Measurements from ENCODE around the gene CAMK1D. TPM values are rescaled to one million over a fixed set of nuclear protein-coding genes. Genes with fewer than 3 reads are reported as not detected.

Gene CAMK1D
- polyA plus RNA-seq, 1 donor (not counting 4 experiments of a cell fraction or from before 2014, with no cell fraction given), result 0.76 TPM

DNA sequence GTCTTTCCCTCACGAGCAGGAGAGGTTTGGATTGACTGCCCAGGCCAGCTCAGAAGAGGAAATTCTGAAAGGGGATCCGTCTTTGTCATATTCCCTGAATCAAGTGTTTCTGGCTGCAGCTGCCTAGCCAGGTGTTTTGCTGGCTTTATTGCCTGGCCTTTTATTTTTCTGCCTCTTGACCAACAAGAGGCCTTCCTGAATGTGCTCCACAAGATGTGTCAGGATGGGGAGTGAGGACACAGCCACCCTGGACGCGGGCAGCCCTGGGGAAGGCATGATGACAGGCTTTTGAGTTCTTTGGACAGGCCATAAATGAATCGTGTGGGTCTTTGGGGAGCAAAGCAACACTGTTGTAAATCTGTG, 163.6 kb downstream of the CAMK1D start:
- DNase-seq (ENCODE audit: low read depth, low spot score) (no peak), FAIRE-seq (no peak)
- Histone ChIP-seq H3K4me3 (ENCODE audit: control insufficient read depth in 2 of 3, extremely low read depth in 1 of 3, insufficient read depth in 2 of 3, low read depth in 1 of 3, low read length in 3 of 3) (no peak overlapping the region), H4K20me1 (ENCODE audit: control insufficient read depth, extremely low read depth, insufficient read depth, low read length) (no peaks in the 10 kb centered on the region), H2AFZ (ENCODE audit: control insufficient read depth, low read length) (no peak overlapping the region), H3K27ac (ENCODE audit: control insufficient read depth, insufficient read depth, low read length) (no peak overlapping the region), H3K36me3 (ENCODE audit: control insufficient read depth in 2 of 2, extremely low read depth in 1 of 2, insufficient read depth in 2 of 2, low read length in 2 of 2) (no peaks in the 10 kb centered on the region), H3K9ac (ENCODE audit: control insufficient read depth, extremely low read depth, insufficient read depth, low read length) (no peak overlapping the region), H3K9me1 (ENCODE audit: control insufficient read depth, extremely low read depth, insufficient read depth, low read length) (no peaks in the 10 kb centered on the region), H3K9me3 (ENCODE audit: control insufficient read depth, low read depth, low read length) (no peaks in the 10 kb centered on the region), H3K27me3 (ENCODE audit: control insufficient read depth, extremely low read depth, insufficient read depth, low read length) (no peaks in the 10 kb centered on the region), H3K4me1 (ENCODE audit: control insufficient read depth, extremely low read depth, insufficient read depth, low read length) (no peaks in the 10 kb centered on the region), H3K4me2 (ENCODE audit: control insufficient read depth, extremely low read depth, insufficient read depth, low read depth, low read length) (no peak overlapping the region), H3K79me2 (ENCODE audit: control insufficient read depth, insufficient read depth, low read length) (no peaks in the 10 kb centered on the region)
- dilution Hi-C loops (cut with MboI; ENCODE audit: extremely low pct_ligation_motif_present, low sequenced_read_pairs), result no loop called here
- TF ChIP-seq CTCF (optimal IDR thresholded peaks at IDR 0.05 in 1 of 3, IDR thresholded peaks at IDR 0.05 in 1 of 3, conservative IDR thresholded peaks at IDR 0.05 in 1 of 3; ENCODE audit: extremely low read depth in 1 of 3, insufficient read depth in 2 of 3, low read length in 3 of 3) (no peak), EZH2 (IDR thresholded peaks at IDR 0.05; ENCODE audit: low read length) (no peak)

GRCh38 chr10:12513775-12514673, 164.7 kb downstream of the CAMK1D start:
- H3K79me2 ChIP-seq (ENCODE audit: control insufficient read depth, insufficient read depth, low read length), result no peaks in the 10 kb centered on the region
- TF ChIP-seq EZH2 (IDR thresholded peaks at IDR 0.05; ENCODE audit: low read length) (no peak), CTCF (optimal IDR thresholded peaks at IDR 0.05 in 1 of 3, IDR thresholded peaks at IDR 0.05 in 1 of 3, conservative IDR thresholded peaks at IDR 0.05 in 1 of 3; ENCODE audit: extremely low read depth in 1 of 3, insufficient read depth in 2 of 3, low read length in 3 of 3) (no peak)
- H3K27me3 ChIP-seq (ENCODE audit: control insufficient read depth, extremely low read depth, insufficient read depth, low read length), result no peaks in the 10 kb centered on the region
- H3K9me1 ChIP-seq (ENCODE audit: control insufficient read depth, extremely low read depth, insufficient read depth, low read length), result no peaks in the 10 kb centered on the region
- FAIRE-seq (no peak), DNase-seq (ENCODE audit: low read depth, low spot score) (no peak)
- no peak overlapping the region for H3K4me3 ChIP-seq (ENCODE audit: control insufficient read depth in 2 of 3, extremely low read depth in 1 of 3, insufficient read depth in 2 of 3, low read depth in 1 of 3, low read length in 3 of 3)
- H3K36me3 ChIP-seq (ENCODE audit: control insufficient read depth in 2 of 2, extremely low read depth in 1 of 2, insufficient read depth in 2 of 2, low read length in 2 of 2), result no peaks in the 10 kb centered on the region
- dilution Hi-C loops (cut with MboI; ENCODE audit: extremely low pct_ligation_motif_present, low sequenced_read_pairs), result no loop called here
- no peak overlapping the region for H2AFZ ChIP-seq (ENCODE audit: control insufficient read depth, low read length)
- H4K20me1 ChIP-seq (ENCODE audit: control insufficient read depth, extremely low read depth, insufficient read depth, low read length), result no peaks in the 10 kb centered on the region
- H3K9ac ChIP-seq (ENCODE audit: control insufficient read depth, extremely low read depth, insufficient read depth, low read length), result no peak overlapping the region
- no peak overlapping the region for H3K27ac ChIP-seq (ENCODE audit: control insufficient read depth, insufficient read depth, low read length)
- H3K4me1 ChIP-seq (ENCODE audit: control insufficient read depth, extremely low read depth, insufficient read depth, low read length), result no peaks in the 10 kb centered on the region
- H3K4me2 ChIP-seq (ENCODE audit: control insufficient read depth, extremely low read depth, insufficient read depth, low read depth, low read length), result no peak overlapping the region
- H3K9me3 ChIP-seq (ENCODE audit: control insufficient read depth, low read depth, low read length), result no peaks in the 10 kb centered on the region

Data from keratinocyte (primary cell).